Body of pancreas (tissue), 4 donors: ENCODE data around the gene TRPM3.

Source experiments
- CTCF ChIP-seq, 7 experiments: fragments of 450-650 bp in 4 of 7; fragments of 200-600 bp in 3 of 7; sonication (generic) in 3 of 7; IDR thresholded peaks; one replicate each; pipeline ENCODE4 v1.5.1; 2016 to 2019; ENCODE audit warnings: antibody characterized with exemption in 7 of 7
- POLR2A ChIP-seq, 3 donors: fragments of 450-650 bp; IDR thresholded peaks; one replicate each; pipeline ENCODE4 v1.6.1; 2016; ENCODE audit warnings: antibody characterized with exemption in 3 of 3, mild to moderate bottlenecking in 2 of 3

DNA sequence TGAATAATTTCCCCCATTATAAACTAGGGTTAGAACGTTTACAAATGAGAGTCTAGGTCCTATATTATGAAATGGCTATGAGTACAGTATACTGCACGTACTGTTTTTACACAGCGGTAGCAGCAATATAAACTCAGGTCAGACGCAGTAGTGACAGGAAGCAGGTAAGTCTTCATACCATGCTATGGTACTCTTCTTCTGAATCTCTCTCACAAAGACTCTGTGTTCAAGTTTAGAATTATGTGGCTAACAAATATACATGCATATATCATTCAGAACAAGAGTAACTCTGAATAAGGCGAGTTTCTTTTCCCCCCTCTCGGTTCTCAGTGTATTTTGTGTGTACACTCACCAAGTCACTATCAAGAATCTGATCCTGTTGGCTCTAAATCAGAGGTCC is 592.0 kb downstream of the TRPM3 start:
- TF ChIP-seq CTCF (IDR thresholded peaks at IDR 0.05) (no peak), POLR2A (IDR thresholded peaks at IDR 0.05) (no peak)
